Thyroid gland (tissue), 4 donors: ENCODE measurements around the gene IL4R. TPM values are rescaled to one million over a fixed set of nuclear protein-coding genes. Genes with fewer than 3 reads are reported as not detected.
"Not testable (repeated sequence)": the region's sequence is repeated elsewhere in the genome, so short reads cannot be mapped to it uniquely, and the experiment has no call there.

Experiments
- DNase-seq, 2 donors: peaks; one replicate each; pipeline ENCODE4 v3.0.0-alpha.2; 2019
- H3K27ac ChIP-seq, 3 donors: fragments of 200-600 bp; sonication (generic); 1 replicate in 2 of 3; 2 replicates in 1 of 3; pipeline ENCODE4 v1.5.1; 2016 to 2019; ENCODE audit warnings: mild to moderate bottlenecking in 1 of 3, moderate library complexity in 1 of 3
- H3K27me3 ChIP-seq: fragments of 200-600 bp; sonication (generic); one replicate; pipeline ENCODE4 v1.5.1; 2019
- H3K36me3 ChIP-seq, 2 donors: fragments of 200-600 bp; sonication (generic); one replicate each; pipeline ENCODE4 v1.5.1; 2016 to 2019
- H3K4me1 ChIP-seq, 2 donors: fragments of 200-600 bp; sonication (generic); one replicate each; pipeline ENCODE4 v1.5.1; 2017 to 2019
- H3K4me3 ChIP-seq, 3 donors: fragments of 200-600 bp; sonication (generic); replicated peaks in 1 of 3; 1 replicate in 2 of 3; 2 replicates in 1 of 3; pipeline ENCODE4 v1.5.1; 2016; ENCODE audit warnings: mild to moderate bottlenecking in 1 of 3
- H3K9me3 ChIP-seq: fragments of 200-600 bp; sonication (generic); one replicate; pipeline ENCODE4 v1.5.1; 2017
- POLR2A ChIP-seq, 2 donors: fragments of 450-650 bp; IDR thresholded peaks; one replicate each; pipeline ENCODE4 v1.6.1; 2017; ENCODE audit warnings: antibody characterized with exemption in 2 of 2, mild to moderate bottlenecking in 2 of 2, moderate library complexity in 1 of 2
- WGBS, 2 donors: methylation state at CpG; one replicate each; pipeline ENCODE4 v1.1.5; 2017; 5-methylcytosine and 5-hydroxymethylcytosine counted together
- intact Hi-C: fragments of 100-400 bp; cut with DNase I; formaldehyde crosslinking; loops from one replicate; pipeline ENCODE4 v1.15.1; 2023
- total RNA-seq, 4 donors: library from RNA; depleted of rRNA; stranded (reverse); fragments of >200 nt; gene quantifications; one replicate each; pipeline ENCODE4 v1.2.3, GENCODE V29; 2016
- TF ChIP-seq, protein P1 (sequence below), 6 experiments: fragments of 200-600 bp in 3 of 6; fragments of 450-650 bp in 3 of 6; sonication (generic) in 3 of 6; IDR thresholded peaks; one replicate each; pipeline ENCODE4 v1.5.1; 2016 to 2019; ENCODE audit warnings: antibody characterized with exemption in 6 of 6, mild to moderate bottlenecking in 2 of 6, inconsistent platforms in 1 of 6, moderate library complexity in 1 of 6

The IL4R gene
- total RNA-seq, 4 donors from 2014 or later = 18.5 to 42.5 (median 21.7) TPM

DNA sequence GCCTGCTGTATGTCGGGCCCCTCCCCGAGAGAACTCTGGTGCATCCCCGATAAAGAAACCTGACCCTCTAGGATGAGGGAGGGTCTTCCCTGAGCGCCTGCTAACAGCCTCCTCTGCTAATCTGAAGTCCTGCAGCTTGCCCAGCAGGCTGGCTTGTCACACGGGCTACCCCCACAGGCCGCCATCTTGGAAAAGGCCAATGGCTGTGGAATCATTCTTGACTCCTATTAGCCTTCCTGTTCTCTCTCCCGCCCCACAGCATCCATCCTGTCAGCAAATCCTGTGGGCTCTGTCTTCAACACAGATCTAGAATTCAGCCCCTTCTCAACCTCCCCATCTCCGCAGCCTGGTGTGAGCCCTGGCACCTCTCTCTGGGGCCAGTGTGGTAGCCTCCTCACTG lies 12.0 kb downstream of the IL4R start:
- H3K4me1 ChIP-seq = peaks cover 35 to 55% of the 10 kb centered on the region in 2 donors
- no peak overlapping the region for H3K4me3 ChIP-seq
- no peak for TF ChIP-seq POLR2A (IDR thresholded peaks at IDR 0.05)
- TF ChIP-seq, protein P1, sequence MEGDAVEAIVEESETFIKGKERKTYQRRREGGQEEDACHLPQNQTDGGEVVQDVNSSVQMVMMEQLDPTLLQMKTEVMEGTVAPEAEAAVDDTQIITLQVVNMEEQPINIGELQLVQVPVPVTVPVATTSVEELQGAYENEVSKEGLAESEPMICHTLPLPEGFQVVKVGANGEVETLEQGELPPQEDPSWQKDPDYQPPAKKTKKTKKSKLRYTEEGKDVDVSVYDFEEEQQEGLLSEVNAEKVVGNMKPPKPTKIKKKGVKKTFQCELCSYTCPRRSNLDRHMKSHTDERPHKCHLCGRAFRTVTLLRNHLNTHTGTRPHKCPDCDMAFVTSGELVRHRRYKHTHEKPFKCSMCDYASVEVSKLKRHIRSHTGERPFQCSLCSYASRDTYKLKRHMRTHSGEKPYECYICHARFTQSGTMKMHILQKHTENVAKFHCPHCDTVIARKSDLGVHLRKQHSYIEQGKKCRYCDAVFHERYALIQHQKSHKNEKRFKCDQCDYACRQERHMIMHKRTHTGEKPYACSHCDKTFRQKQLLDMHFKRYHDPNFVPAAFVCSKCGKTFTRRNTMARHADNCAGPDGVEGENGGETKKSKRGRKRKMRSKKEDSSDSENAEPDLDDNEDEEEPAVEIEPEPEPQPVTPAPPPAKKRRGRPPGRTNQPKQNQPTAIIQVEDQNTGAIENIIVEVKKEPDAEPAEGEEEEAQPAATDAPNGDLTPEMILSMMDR (IDR thresholded peaks at IDR 0.05) = no peak
- intact Hi-C loops = loop anchor here (5.0 kb wide), 1 partner anchor 83 kb away; no protein-coding TSS in a partner anchor
- H3K27me3 ChIP-seq = no peaks in the 10 kb centered on the region
- no peaks in the 10 kb centered on the region for H3K36me3 ChIP-seq
- DNase-seq = no peak
- H3K9me3 ChIP-seq = no peaks in the 10 kb centered on the region
- peak overlapping the region; percentile 86 to 98 (median 97) for H3K27ac ChIP-seq
- WGBS, 2 donors = 85 to 87% methylated on average over 8 of the region's 8 CpGs

DNA sequence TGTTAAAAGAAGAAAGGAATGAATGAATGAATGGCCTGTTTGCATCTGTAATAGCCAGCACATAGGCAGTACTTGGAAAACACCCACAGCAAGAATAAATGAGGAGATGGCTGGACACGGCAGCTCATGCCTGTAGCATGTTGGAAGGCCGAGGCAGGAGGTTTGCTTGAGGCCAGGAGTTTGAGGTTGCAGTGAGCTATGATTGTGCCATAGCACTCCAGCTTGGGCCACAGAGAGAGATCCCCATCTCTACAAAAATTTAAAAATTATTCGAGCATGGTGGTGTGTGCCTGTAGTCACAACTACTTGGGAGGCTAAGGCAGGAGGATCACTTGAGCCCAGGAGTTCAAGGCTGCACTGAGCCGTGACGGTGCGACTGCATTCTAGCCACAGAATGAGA lies 12.5 kb downstream of the IL4R start:
- 90 to 93% methylated on average over 6 of the region's 6 CpGs for WGBS, 2 donors
- peaks cover 38 to 55% of the 10 kb centered on the region in 2 donors for H3K4me1 ChIP-seq
- H3K27ac ChIP-seq = peak overlapping the region; percentile 86 to 98 (median 97)
- intact Hi-C loops = loop anchor here (5.0 kb wide), 1 partner anchor 84 kb away; no protein-coding TSS in a partner anchor
- no peaks in the 10 kb centered on the region for H3K27me3 ChIP-seq
- H3K4me3 ChIP-seq = no peak overlapping the region
- TF ChIP-seq POLR2A (IDR thresholded peaks at IDR 0.05) = no peak
- TF ChIP-seq, protein P1 (IDR thresholded peaks at IDR 0.05) = no peak
- DNase-seq = no peak
- no peaks in the 10 kb centered on the region for H3K36me3 ChIP-seq
- H3K9me3 ChIP-seq = no peaks in the 10 kb centered on the region

DNA sequence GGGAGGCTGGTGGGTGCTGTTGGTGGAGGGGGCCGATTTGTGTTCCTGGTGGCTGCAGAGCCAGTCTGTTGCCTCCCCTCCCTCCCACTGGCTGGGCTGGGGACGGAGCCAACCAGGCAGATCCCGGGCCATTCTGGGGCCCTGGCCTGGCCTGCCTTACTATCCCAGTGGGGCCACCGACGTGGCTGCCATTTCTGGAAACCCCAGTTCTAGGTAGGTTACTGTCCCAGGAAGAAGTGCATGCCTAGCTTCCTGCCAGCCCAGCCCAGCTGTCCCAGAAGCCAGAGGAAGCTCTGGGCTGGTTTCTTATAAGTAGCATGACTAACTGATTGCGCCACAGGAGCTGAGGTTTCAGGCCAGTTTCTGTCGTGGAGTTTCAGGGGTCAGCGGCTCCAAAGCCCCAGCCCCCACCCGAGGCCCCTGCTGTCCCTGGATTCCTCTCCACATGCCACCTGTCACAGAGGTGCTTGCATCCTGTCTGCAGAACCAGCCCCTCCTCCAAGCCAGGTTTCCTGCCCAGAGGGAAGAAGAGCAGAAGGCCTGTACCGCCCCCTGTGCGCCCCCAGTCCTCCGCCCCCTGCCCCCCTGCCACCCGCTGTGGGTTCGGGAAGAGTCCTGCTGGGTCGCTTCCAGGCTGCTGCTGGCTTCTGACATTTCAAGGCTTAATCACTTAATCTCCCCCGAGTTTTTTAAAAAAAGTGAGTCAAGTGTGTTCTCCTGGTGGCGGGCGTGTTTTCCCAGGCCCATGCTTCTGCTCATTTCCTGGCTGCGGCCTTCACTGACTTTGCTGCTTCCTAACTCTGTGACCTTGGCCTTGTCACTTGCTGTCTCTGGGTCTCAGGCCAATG lies 13.2 kb downstream of the IL4R start:
- 13 to 14% methylated on average over 16 to 18 of the region's 19 CpGs for WGBS, 2 donors

DNA sequence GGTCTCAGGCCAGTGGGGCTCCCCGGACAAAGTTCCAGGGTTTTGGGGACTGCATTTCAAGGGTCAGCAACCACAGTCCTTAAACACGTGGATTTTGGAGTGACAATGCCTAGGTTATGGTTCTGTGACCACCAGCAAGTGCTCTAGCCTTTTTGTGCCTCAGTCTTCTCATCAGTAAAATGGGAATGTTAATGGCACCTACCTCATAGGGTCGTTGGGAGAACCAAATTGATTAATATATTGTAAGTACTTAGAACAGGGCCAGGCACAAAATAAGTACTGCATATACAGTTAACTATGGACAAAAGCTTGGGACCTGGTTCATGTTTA lies 13.8 kb downstream of the IL4R start:
- Histone ChIP-seq H3K27me3 (no peaks in the 10 kb centered on the region), H3K36me3 (no peaks in the 10 kb centered on the region), H3K9me3 (no peaks in the 10 kb centered on the region), H3K27ac (peak overlapping the region; percentile 86 to 98 (median 97)), H3K4me1 (peaks cover 32 to 58% of the 10 kb centered on the region in 2 donors), H3K4me3 (no peak overlapping the region)
- no peak for DNase-seq
- TF ChIP-seq, protein P1 (IDR thresholded peaks at IDR 0.05) = no peak
- no peak for TF ChIP-seq POLR2A (IDR thresholded peaks at IDR 0.05)
- WGBS, 2 donors = 35 to 42% methylated on average over 2 to 3 of the region's 3 CpGs
- intact Hi-C loops = loop anchor here (5.0 kb wide), 1 partner anchor 85 kb away; no protein-coding TSS in a partner anchor

More for the DNA sequence above, 13.2 kb downstream of the IL4R start:
- intact Hi-C loops = loop anchor here (5.0 kb wide), 1 partner anchor 85 kb away; no protein-coding TSS in a partner anchor
- Histone ChIP-seq H3K27ac (peak overlapping the region; percentile 86 to 98 (median 97)), H3K36me3 (no peaks in the 10 kb centered on the region), H3K4me1 (peaks cover 32 to 58% of the 10 kb centered on the region in 2 donors), H3K9me3 (no peaks in the 10 kb centered on the region), H3K27me3 (no peaks in the 10 kb centered on the region), H3K4me3 (peak overlapping the region in 1 of 3 donors; percentile 4)
- peak; percentile 87 to 88 for DNase-seq
- TF ChIP-seq, protein P1 (IDR thresholded peaks at IDR 0.05) = peak in 1 of 6 experiments; percentile 29
- TF ChIP-seq POLR2A (IDR thresholded peaks at IDR 0.05) = peak in 1 of 2 donors; percentile 11

DNA sequence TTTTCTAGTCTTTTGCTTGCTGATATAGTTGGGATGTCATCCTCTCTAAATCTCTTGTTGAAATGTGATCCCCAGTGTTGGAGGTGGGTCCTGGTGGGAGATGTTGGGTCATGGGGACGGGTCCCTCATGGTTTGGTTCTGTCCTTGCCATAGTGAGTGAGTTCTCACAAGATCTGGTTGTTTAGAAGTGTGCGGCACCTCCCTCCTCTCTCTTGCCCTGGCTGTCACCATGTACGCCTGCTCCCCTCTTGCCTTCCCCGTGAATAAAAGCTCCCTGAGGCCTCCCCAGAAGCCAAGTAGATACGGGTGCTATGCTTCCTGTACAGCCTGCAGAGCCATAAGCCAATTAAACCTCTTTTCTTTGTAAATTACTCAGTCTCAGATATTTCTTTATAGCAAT lies 15.2 kb downstream of the IL4R start:
- no peak overlapping the region for H3K4me3 ChIP-seq
- DNase-seq = no peak
- no peaks in the 10 kb centered on the region for H3K27me3 ChIP-seq
- H3K9me3 ChIP-seq = no peaks in the 10 kb centered on the region
- peak overlapping the region; percentile 81 to 98 (median 97) for H3K27ac ChIP-seq
- intact Hi-C loops = loop anchor here (5.0 kb wide), 1 partner anchor 87 kb away; no protein-coding TSS in a partner anchor
- no peak for TF ChIP-seq POLR2A (IDR thresholded peaks at IDR 0.05)
- WGBS, 2 donors = 91 to 98% methylated on average over 5 of the region's 5 CpGs
- peaks cover 32 to 57% of the 10 kb centered on the region in 2 donors for H3K4me1 ChIP-seq
- no peaks in the 10 kb centered on the region for H3K36me3 ChIP-seq

DNA sequence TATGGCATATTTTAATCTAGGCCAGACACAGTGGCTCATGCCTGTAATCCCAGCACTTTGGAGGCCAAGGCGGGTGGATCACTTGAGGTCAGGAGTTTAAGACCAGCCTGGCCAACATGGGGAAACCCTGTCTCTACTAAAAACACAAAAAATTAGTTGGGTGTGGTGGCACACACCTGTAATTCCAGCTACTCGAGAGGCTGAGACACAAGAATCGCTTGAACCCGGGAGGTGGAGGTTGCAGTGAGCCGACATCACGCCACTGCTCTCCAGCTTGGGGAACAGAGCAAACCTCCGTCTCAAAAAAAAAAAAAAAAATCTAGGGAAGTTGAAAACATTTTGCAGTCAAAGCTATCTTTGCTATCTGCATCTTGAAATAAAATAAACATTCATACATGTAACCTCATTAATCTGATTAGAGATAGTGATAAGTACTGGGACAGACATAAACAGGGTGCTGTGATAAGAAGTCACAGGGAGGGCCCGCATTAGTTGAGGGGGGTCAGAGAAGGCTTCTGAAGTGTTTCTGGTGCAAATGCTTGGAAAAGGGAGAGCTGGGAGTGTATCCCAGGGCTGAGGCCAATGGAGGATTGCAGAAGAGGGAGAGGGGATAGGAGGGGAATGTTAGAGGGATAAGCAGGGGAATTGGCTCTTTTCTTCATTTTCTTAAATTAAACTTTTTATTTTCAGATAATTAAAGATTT lies 15.8 kb downstream of the IL4R start:
- intact Hi-C loops = loop anchor here (5.0 kb wide), 1 partner anchor 87 kb away; no protein-coding TSS in a partner anchor
- Histone ChIP-seq H3K4me1 (peaks cover 32 to 53% of the 10 kb centered on the region in 2 donors), H3K27ac (peak overlapping the region; percentile 81 to 98 (median 97))
- not testable (repeated sequence) for H3K36me3 ChIP-seq, H3K9me3 ChIP-seq, H3K27me3 ChIP-seq, DNase-seq, H3K4me3 ChIP-seq
- 60 to 72% methylated on average over 8 of the region's 8 CpGs for WGBS, 2 donors
